ENCODE results near the gene CD53. TPM values are rescaled to one million over a fixed set of nuclear protein-coding genes. Genes with fewer than 3 reads are reported as not detected.

The CD53 gene
- total and polyA plus RNA-seq, 9 of the 15 experiments (the other 6 are each of a cell fraction or from before 2014, with no cell fraction given), result 63.5 to 220 (median 131) TPM

DNA sequence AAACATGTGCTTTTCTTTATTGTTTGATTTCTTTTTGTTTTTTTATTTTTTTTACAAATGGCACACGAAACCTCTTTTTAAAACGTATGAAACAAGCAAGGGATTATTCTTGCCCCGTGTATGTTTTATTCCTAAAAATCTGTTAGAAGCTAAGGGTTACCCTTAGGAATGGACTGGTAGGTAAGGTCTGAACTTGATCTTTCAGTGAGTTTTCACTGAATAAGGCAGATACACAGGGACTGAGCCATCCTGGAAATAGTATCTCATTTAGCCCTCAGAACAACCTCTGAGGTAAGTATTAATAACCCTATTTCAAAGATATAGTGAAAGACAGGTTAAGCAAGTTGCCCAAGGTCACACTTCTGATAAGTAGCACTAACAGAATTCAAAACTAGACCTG is 6.0 kb downstream of the CD53 start (continued):
- TF ChIP-seq, protein P1, sequence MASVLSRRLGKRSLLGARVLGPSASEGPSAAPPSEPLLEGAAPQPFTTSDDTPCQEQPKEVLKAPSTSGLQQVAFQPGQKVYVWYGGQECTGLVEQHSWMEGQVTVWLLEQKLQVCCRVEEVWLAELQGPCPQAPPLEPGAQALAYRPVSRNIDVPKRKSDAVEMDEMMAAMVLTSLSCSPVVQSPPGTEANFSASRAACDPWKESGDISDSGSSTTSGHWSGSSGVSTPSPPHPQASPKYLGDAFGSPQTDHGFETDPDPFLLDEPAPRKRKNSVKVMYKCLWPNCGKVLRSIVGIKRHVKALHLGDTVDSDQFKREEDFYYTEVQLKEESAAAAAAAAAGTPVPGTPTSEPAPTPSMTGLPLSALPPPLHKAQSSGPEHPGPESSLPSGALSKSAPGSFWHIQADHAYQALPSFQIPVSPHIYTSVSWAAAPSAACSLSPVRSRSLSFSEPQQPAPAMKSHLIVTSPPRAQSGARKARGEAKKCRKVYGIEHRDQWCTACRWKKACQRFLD (CRISPR knock-in tag; IDR thresholded peaks at IDR 0.05), result 0 out of 2 replicates have a peak, but pooled peaks have one; percentile 22
- TF ChIP-seq ZZZ3 (IDR thresholded peaks at IDR 0.05) (no peak), GTF2E2 (tag; IDR thresholded peaks at IDR 0.05) (0 out of 2 replicates have a peak, but pooled peaks have one; percentile 6), ASH1L (IDR thresholded peaks at IDR 0.05; ENCODE audit: borderline replicate concordance, low read depth, partially characterized antibody) (peak; percentile 28), KDM1A (IDR thresholded peaks at IDR 0.05) (0 out of 4 replicates have a peak, but pooled peaks of 1 of the 2 experiments have one; percentile 18), GTF2F1 (IDR thresholded peaks at IDR 0.05; ENCODE audit: low read depth, low read length) (no peak), ZFPM2 (CRISPR knock-in tag; IDR thresholded peaks at IDR 0.05) (no peak), TCF3 (CRISPR knock-in tag; IDR thresholded peaks at IDR 0.05) (no peak), MYC (IDR thresholded peaks at IDR 0.05; ENCODE audit: low read depth, low read length) (no peak), MYC (CRISPR knock-in tag; IDR thresholded peaks at IDR 0.05; ENCODE audit: borderline replicate concordance, low read depth) (no peak), BCOR (IDR thresholded peaks at IDR 0.05) (peak; percentile 59; the same call in 1 of the 2 replicates), ETV6 (IDR thresholded peaks at IDR 0.05; ENCODE audit: borderline replicate concordance in 1 of 2, low read depth in 2 of 2, low read length in 1 of 2) (no peak), ETV6 (CRISPR knock-in tag; IDR thresholded peaks at IDR 0.05; ENCODE audit: borderline replicate concordance) (no peak), KLF10 (CRISPR knock-in tag; IDR thresholded peaks at IDR 0.05) (no peak), ZNF778 (CRISPR knock-in tag; IDR thresholded peaks at IDR 0.05) (0 out of 2 replicates have a peak, but pooled peaks have one; percentile 9), ZBTB17 (CRISPR knock-in tag; IDR thresholded peaks at IDR 0.05) (0 out of 2 replicates have a peak, but pooled peaks have one; percentile 15), POLR2H (tag; IDR thresholded peaks at IDR 0.05; ENCODE audit: low read depth) (0 out of 2 replicates have a peak, but pooled peaks have one; percentile 24)
- TF ChIP-seq, protein P2, sequence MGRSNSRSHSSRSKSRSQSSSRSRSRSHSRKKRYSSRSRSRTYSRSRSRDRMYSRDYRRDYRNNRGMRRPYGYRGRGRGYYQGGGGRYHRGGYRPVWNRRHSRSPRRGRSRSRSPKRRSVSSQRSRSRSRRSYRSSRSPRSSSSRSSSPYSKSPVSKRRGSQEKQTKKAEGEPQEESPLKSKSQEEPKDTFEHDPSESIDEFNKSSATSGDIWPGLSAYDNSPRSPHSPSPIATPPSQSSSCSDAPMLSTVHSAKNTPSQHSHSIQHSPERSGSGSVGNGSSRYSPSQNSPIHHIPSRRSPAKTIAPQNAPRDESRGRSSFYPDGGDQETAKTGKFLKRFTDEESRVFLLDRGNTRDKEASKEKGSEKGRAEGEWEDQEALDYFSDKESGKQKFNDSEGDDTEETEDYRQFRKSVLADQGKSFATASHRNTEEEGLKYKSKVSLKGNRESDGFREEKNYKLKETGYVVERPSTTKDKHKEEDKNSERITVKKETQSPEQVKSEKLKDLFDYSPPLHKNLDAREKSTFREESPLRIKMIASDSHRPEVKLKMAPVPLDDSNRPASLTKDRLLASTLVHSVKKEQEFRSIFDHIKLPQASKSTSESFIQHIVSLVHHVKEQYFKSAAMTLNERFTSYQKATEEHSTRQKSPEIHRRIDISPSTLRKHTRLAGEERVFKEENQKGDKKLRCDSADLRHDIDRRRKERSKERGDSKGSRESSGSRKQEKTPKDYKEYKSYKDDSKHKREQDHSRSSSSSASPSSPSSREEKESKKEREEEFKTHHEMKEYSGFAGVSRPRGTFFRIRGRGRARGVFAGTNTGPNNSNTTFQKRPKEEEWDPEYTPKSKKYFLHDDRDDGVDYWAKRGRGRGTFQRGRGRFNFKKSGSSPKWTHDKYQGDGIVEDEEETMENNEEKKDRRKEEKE (IDR thresholded peaks at IDR 0.05; ENCODE audit: borderline replicate concordance in 1 of 2, control insufficient read depth in 1 of 2, low read depth in 2 of 2, low read length in 1 of 2), result no peak
- TF ChIP-seq, protein P3, sequence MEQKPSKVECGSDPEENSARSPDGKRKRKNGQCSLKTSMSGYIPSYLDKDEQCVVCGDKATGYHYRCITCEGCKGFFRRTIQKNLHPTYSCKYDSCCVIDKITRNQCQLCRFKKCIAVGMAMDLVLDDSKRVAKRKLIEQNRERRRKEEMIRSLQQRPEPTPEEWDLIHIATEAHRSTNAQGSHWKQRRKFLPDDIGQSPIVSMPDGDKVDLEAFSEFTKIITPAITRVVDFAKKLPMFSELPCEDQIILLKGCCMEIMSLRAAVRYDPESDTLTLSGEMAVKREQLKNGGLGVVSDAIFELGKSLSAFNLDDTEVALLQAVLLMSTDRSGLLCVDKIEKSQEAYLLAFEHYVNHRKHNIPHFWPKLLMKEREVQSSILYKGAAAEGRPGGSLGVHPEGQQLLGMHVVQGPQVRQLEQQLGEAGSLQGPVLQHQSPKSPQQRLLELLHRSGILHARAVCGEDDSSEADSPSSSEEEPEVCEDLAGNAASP (IDR thresholded peaks at IDR 0.05), result no peak

Measured in K562 (cell line).